Endodermal cell (in vitro differentiated cells): ENCODE results near the gene AQP12B. TPM values are rescaled to one million over a fixed set of nuclear protein-coding genes. Genes with fewer than 3 reads are reported as not detected.

Experiments used
- DNase-seq: peaks from one replicate; pipeline ENCODE4 v3.0.0-alpha.2; 2017
- H3K27ac ChIP-seq: 2 replicates; pipeline ENCODE4 v1.5.1; 2013; ENCODE audit warnings: mild to moderate bottlenecking, low read depth, low read length, moderate library complexity
- H3K27me3 ChIP-seq: 2 replicates; pipeline ENCODE4 v1.6.1; 2013; ENCODE audit warnings: mild to moderate bottlenecking, low read length, moderate library complexity; ENCODE audit not compliant: insufficient read depth, control insufficient read depth, poor library complexity, severe bottlenecking
- H3K36me3 ChIP-seq: 2 replicates; pipeline ENCODE4 v1.7.0; 2013; ENCODE audit warnings: mild to moderate bottlenecking, low read length, moderate library complexity; ENCODE audit not compliant: control insufficient read depth, insufficient read depth
- H3K4me1 ChIP-seq: one replicate; pipeline ENCODE4 v1.7.0; 2013; ENCODE audit warnings: low read length; ENCODE audit not compliant: control insufficient read depth, insufficient read depth
- H3K4me3 ChIP-seq: 2 replicates; pipeline ENCODE4 v1.5.1; 2013; ENCODE audit warnings: mild to moderate bottlenecking, low read length, moderate library complexity
- H3K9ac ChIP-seq: 2 replicates; pipeline ENCODE4 v1.6.1; 2013; ENCODE audit warnings: mild to moderate bottlenecking, low read length, moderate library complexity; ENCODE audit not compliant: poor library complexity, severe bottlenecking; ENCODE audit errors: extremely low read depth
- H3K9me3 ChIP-seq: 2 replicates; pipeline ENCODE4 v1.6.1; 2013; ENCODE audit warnings: mild to moderate bottlenecking, low read length, moderate library complexity; ENCODE audit not compliant: control insufficient read depth
- H3K27ac Mint-ChIP-seq: 2 replicates; pipeline ENCODE4 v1.8.0; 2020; ENCODE audit warnings: mixed read lengths
- H3K27me3 Mint-ChIP-seq: 2 replicates; pipeline ENCODE4 v1.8.0; 2021; ENCODE audit warnings: mild to moderate bottlenecking, mixed read lengths; ENCODE audit not compliant: insufficient read depth
- H3K36me3 Mint-ChIP-seq: 2 replicates; pipeline ENCODE4 v1.8.0; 2020; ENCODE audit warnings: low read depth, mixed read lengths
- H3K4me1 Mint-ChIP-seq: 2 replicates; pipeline ENCODE4 v1.8.0; 2020; ENCODE audit warnings: mixed read lengths
- H3K4me3 Mint-ChIP-seq: 2 replicates; pipeline ENCODE4 v1.8.0; 2020; ENCODE audit warnings: mild to moderate bottlenecking, moderate library complexity, mixed read lengths
- H3K9me3 Mint-ChIP-seq: 2 replicates; pipeline ENCODE4 v1.8.0; 2020; ENCODE audit warnings: mild to moderate bottlenecking, mixed read lengths
- CTCF ChIP-seq: fragments of 200-600 bp; sonication (generic); conservative IDR thresholded peaks from 2 replicates; pipeline ENCODE4 v1.5.0; 2021; ENCODE audit warnings: antibody characterized with exemption, mild to moderate bottlenecking
- WGBS, 2 experiments: methylation state at CpG; one replicate each; pipeline versions ENCODE4 v1.1.5 to v1.1.7; 2013; ENCODE audit warnings: missing lambda C conversion rate in 2 of 2, mixed read lengths in 1 of 2; ENCODE audit not compliant: insufficient coverage in 1 of 2, insufficient read length in 1 of 2; 5-methylcytosine and 5-hydroxymethylcytosine counted together
- total RNA-seq, 2 donors: library from RNA; stranded (reverse); fragmentation: NEBNext Ultra II Directional in 1 of 2; extraction: Animal tissue kit (Norgen Biotek cat#: 25700) in 1 of 2; gene quantifications; 2 replicates in 1 of 2; 3 replicates in 1 of 2; pipeline ENCODE4 v1.2.1, GENCODE V29; 2021

AQP12B gene
- total RNA-seq, 2 donors from 2014 or later = not detected

DNA sequence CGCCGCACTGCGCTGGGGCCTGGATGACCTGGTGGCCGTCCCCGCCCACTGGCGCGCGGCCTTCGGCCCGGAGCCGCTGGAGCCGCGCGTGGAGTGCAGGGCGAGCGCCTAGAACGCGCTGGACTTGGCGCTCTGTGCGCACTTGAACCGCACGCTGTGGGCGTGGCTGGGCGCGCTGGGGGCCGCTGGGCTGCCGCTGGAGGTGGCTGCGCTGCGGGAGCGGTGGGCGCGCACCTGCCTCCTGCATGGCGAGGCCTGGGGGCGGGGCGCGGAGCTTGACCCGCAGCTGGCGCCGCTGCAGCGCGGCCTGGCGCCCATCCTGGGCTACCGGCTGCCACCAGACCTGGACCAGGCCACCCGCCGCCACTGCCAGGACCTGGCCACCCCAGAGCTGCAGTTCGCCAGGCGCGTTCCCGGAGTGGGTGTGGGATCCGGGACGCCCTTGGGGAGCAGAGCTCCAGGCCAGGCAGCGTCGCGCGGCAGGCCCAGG lies 9.9 kb downstream of the AQP12B start:
- TF ChIP-seq CTCF = no peak
- peak; percentile 55 for DNase-seq
- peaks cover 2% of the 10 kb centered on the region for H3K9me3 ChIP-seq
- no peak overlapping the region for H3K4me3 ChIP-seq
- H3K27ac ChIP-seq = no peak overlapping the region
- no peak overlapping the region for H3K27ac Mint-ChIP-seq
- H3K4me1 Mint-ChIP-seq = peaks cover 20% of the 10 kb centered on the region
- H3K27me3 Mint-ChIP-seq = peaks cover 2% of the 10 kb centered on the region
- no peak overlapping the region for H3K9ac ChIP-seq
- WGBS, 2 experiments = 86 to 88% methylated on average over 35 to 55 of the region's 55 CpGs
- H3K27me3 ChIP-seq = no peaks in the 10 kb centered on the region
- no peak overlapping the region for H3K4me3 Mint-ChIP-seq
- peaks cover 27% of the 10 kb centered on the region for H3K9me3 Mint-ChIP-seq
- H3K36me3 Mint-ChIP-seq = no peaks in the 10 kb centered on the region
- H3K4me1 ChIP-seq = peaks cover 2% of the 10 kb centered on the region
- no peaks in the 10 kb centered on the region for H3K36me3 ChIP-seq

GRCh38 chr2:240672076-240672700 lies 10.5 kb downstream of the AQP12B start:
- no peak overlapping the region for H3K4me3 ChIP-seq
- no peak for DNase-seq
- Mint-ChIP-seq H3K27me3 (peaks cover 2% of the 10 kb centered on the region), H3K4me1 (peaks cover 20% of the 10 kb centered on the region), H3K4me3 (no peak overlapping the region), H3K9me3 (peaks cover 27% of the 10 kb centered on the region), H3K27ac (no peak overlapping the region), H3K36me3 (no peaks in the 10 kb centered on the region)
- no peaks in the 10 kb centered on the region for H3K36me3 ChIP-seq
- H3K27ac ChIP-seq = no peak overlapping the region
- WGBS, 2 experiments = 93 to 94% methylated on average over 32 to 46 of the region's 46 CpGs
- H3K9ac ChIP-seq = no peak overlapping the region
- H3K9me3 ChIP-seq = peaks cover 6% of the 10 kb centered on the region
- no peak for TF ChIP-seq CTCF
- peaks cover 2% of the 10 kb centered on the region for H3K4me1 ChIP-seq
- H3K27me3 ChIP-seq = no peaks in the 10 kb centered on the region

DNA sequence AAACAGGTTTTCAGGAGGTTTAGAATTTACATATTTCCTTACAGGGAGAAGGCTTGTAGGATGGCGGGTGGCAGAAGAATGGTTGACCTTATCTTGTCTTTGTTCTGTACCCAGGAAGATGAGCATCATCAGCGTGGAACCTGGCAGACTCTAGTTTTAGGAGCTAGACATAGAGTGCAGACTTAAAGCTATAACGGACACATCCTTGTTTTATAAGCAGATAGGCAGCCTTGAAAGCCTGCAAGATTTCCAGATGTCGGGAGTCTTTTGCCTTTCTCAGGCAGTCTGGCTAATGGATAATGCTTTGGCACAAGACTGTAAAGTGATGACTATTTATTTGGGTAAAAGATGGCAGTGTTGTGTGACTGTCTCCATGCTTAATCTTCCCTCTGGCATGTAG lies 11.7 kb downstream of the AQP12B start:
- Mint-ChIP-seq H3K9me3 (peaks cover 36% of the 10 kb centered on the region), H3K27me3 (peaks cover 2% of the 10 kb centered on the region), H3K36me3 (no peaks in the 10 kb centered on the region), H3K27ac (peak overlapping the region; percentile 74), H3K4me1 (peaks cover 20% of the 10 kb centered on the region), H3K4me3 (no peak overlapping the region)
- Histone ChIP-seq H3K4me1 (peaks cover 2% of the 10 kb centered on the region), H3K36me3 (no peaks in the 10 kb centered on the region), H3K9me3 (peaks cover 13% of the 10 kb centered on the region), H3K4me3 (peak overlapping the region; percentile 0), H3K9ac (no peak overlapping the region), H3K27me3 (no peaks in the 10 kb centered on the region), H3K27ac (no peak overlapping the region)
- WGBS, 2 experiments = 80 to 88% methylated on average over 3 to 4 of the region's 4 CpGs
- DNase-seq = no peak
- TF ChIP-seq CTCF = no peak
